Body of pancreas (tissue), 4 donors: Measurements from ENCODE around the gene SIM2. TPM values are rescaled to one million over a fixed set of nuclear protein-coding genes. Genes with fewer than 3 reads are reported as not detected.

ENCODE experiments used
- ATAC-seq: fragments of 150-250 bp; one replicate; pipeline ENCODE4 v1.9.1; 2016
- DNase-seq, 4 donors: peaks; one replicate each; pipeline ENCODE4 v3.0.0-alpha.2; 2019
- H3K27ac ChIP-seq, 4 donors: fragments of 200-600 bp; sonication (generic); 1 replicate in 3 of 4; 2 replicates in 1 of 4; pipeline versions ENCODE4 v1.5.1 to v1.6.1; 2016 to 2019; ENCODE audit warnings: mild to moderate bottlenecking in 1 of 4, mixed read lengths in 1 of 4, moderate library complexity in 1 of 4
- H3K27me3 ChIP-seq, 2 donors: fragments of 200-600 bp; sonication (generic); one replicate each; pipeline ENCODE4 v1.6.0; 2016; ENCODE audit warnings: mild to moderate bottlenecking in 1 of 2
- H3K36me3 ChIP-seq, 2 donors: fragments of 200-600 bp; sonication (generic); replicated peaks in 1 of 2; 2 replicates each; pipeline ENCODE4 v1.5.1; 2016; ENCODE audit warnings: low read depth in 2 of 2; ENCODE audit not compliant: insufficient read depth in 1 of 2
- H3K4me1 ChIP-seq: fragments of 200-600 bp; sonication (generic); one replicate; pipeline ENCODE4 v1.6.0; 2016
- H3K4me3 ChIP-seq, 2 donors: fragments of 200-600 bp; sonication (generic); 1 replicate in 1 of 2; 2 replicates in 1 of 2; pipeline ENCODE4 v1.5.1; 2016 to 2019
- H3K9me3 ChIP-seq, 3 donors: fragments of 200-600 bp; sonication (generic); 1 replicate in 2 of 3; 2 replicates in 1 of 3; pipeline ENCODE4 v1.5.1; 2016
- POLR2A ChIP-seq, 3 donors: fragments of 450-650 bp; IDR thresholded peaks; one replicate each; pipeline ENCODE4 v1.6.1; 2016; ENCODE audit warnings: antibody characterized with exemption in 3 of 3, mild to moderate bottlenecking in 2 of 3
- WGBS, 2 donors: methylation state at CpG; one replicate each; pipeline ENCODE4 v1.1.5; 2017; 5-methylcytosine and 5-hydroxymethylcytosine counted together
- intact Hi-C: fragments of 100-400 bp; cut with DNase I; formaldehyde crosslinking; loops from one replicate; pipeline ENCODE4 v1.15.1; 2023
- total RNA-seq, 2 donors: library from RNA; depleted of rRNA; stranded (reverse); fragments of >200 nt; gene quantifications; one replicate each; pipeline ENCODE4 v1.1.0, GENCODE V29; 2016
- TF ChIP-seq, protein P1 (sequence below), 7 experiments: fragments of 450-650 bp in 4 of 7; fragments of 200-600 bp in 3 of 7; sonication (generic) in 3 of 7; IDR thresholded peaks; one replicate each; pipeline ENCODE4 v1.5.1; 2016 to 2019; ENCODE audit warnings: antibody characterized with exemption in 7 of 7

Gene SIM2
- total RNA-seq, 2 donors from 2014 or later = 0.26 TPM; not detected in 1

DNA sequence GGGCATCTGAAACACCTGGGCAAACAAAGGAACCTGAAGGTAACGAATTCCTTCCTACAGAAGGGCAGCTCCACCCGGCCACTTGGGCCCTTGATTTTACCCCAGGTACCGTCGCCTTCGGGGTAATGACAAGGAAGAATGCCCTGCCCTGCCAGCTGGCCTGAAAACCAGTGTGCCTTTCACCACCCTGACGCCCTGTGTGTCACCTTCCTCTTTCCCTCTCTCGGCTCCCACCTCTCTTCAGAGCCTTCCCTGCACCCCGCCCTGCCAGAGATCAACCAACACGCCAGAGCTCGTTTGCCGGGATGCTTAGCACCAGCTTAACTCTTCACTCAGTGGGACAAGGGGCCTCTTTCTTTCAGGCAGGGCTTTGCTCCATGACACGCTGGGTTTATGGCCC, 86.0 kb downstream of the SIM2 start:
- no peaks in the 10 kb centered on the region for H3K9me3 ChIP-seq
- WGBS, 2 donors = 93 to 97% methylated on average over 12 of the region's 12 CpGs
- H3K4me1 ChIP-seq = no peaks in the 10 kb centered on the region
- TF ChIP-seq, protein P1, sequence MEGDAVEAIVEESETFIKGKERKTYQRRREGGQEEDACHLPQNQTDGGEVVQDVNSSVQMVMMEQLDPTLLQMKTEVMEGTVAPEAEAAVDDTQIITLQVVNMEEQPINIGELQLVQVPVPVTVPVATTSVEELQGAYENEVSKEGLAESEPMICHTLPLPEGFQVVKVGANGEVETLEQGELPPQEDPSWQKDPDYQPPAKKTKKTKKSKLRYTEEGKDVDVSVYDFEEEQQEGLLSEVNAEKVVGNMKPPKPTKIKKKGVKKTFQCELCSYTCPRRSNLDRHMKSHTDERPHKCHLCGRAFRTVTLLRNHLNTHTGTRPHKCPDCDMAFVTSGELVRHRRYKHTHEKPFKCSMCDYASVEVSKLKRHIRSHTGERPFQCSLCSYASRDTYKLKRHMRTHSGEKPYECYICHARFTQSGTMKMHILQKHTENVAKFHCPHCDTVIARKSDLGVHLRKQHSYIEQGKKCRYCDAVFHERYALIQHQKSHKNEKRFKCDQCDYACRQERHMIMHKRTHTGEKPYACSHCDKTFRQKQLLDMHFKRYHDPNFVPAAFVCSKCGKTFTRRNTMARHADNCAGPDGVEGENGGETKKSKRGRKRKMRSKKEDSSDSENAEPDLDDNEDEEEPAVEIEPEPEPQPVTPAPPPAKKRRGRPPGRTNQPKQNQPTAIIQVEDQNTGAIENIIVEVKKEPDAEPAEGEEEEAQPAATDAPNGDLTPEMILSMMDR (IDR thresholded peaks at IDR 0.05) = no peak
- TF ChIP-seq POLR2A (IDR thresholded peaks at IDR 0.05) = no peak
- no peak overlapping the region for H3K4me3 ChIP-seq
- H3K36me3 ChIP-seq = no peaks in the 10 kb centered on the region
- intact Hi-C loops = no loop called here
- H3K27me3 ChIP-seq = no peaks in the 10 kb centered on the region
- no peak for DNase-seq
- H3K27ac ChIP-seq = no peak overlapping the region
- ATAC-seq = no peak

DNA sequence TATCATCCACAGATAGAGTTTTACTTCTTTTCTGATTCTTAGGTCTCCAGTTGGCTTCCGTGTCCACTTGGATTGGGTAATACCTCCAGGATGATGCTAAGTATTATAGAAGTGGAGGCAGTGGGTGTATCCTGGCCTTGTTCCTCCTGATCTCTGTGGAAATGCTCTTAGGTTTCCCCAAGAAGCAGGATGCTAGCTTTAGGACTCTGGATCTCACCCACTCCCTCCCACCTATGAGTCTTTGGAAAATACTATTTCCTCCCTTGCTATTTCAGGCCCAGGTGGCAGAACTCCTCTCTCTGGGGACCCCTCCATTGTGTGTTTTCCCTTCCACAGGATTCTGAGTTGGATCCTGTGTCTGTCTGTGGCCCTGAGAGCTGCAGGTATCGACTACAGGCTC, 86.7 kb downstream of the SIM2 start:
- ATAC-seq (no peak), DNase-seq (no peak)
- TF ChIP-seq, protein P1 (IDR thresholded peaks at IDR 0.05) = no peak
- no peak for TF ChIP-seq POLR2A (IDR thresholded peaks at IDR 0.05)
- no peaks in the 10 kb centered on the region for H3K36me3 ChIP-seq
- H3K27me3 ChIP-seq = no peaks in the 10 kb centered on the region
- intact Hi-C loops = no loop called here
- H3K27ac ChIP-seq = no peak overlapping the region
- no peak overlapping the region for H3K4me3 ChIP-seq
- 86 to 93% methylated on average over 1 to 2 of the region's 2 CpGs for WGBS, 2 donors
- H3K4me1 ChIP-seq = no peaks in the 10 kb centered on the region
- no peaks in the 10 kb centered on the region for H3K9me3 ChIP-seq

DNA sequence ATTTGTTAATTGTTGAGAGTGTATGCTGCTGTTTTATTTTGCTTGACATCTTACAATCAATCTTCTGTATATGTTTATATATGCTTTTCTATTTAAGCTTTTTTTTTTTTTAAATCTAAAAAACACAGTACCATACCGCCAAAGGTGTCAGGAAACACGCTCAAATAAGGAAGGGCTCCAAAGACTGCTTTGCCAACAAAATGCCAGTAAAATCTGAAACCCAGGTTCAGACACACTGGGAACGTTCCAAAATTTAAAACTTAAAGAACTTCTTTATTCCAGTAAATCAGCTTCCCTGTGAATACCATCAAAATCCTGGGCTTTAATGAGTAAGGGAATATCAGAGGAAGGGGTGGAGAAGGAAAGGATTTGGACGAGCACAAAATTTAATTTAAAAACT, 87.3 kb downstream of the SIM2 start:
- no peaks in the 10 kb centered on the region for H3K27me3 ChIP-seq
- no peak overlapping the region for H3K27ac ChIP-seq
- no peaks in the 10 kb centered on the region for H3K36me3 ChIP-seq
- WGBS, 2 donors = 88 to 91% methylated on average over 4 of the region's 4 CpGs
- no peak overlapping the region for H3K4me3 ChIP-seq
- no peaks in the 10 kb centered on the region for H3K9me3 ChIP-seq
- no peak for TF ChIP-seq POLR2A (IDR thresholded peaks at IDR 0.05)
- TF ChIP-seq, protein P1 (IDR thresholded peaks at IDR 0.05) = no peak
- intact Hi-C loops = no loop called here
- DNase-seq = no peak
- no peak for ATAC-seq
- no peaks in the 10 kb centered on the region for H3K4me1 ChIP-seq

DNA sequence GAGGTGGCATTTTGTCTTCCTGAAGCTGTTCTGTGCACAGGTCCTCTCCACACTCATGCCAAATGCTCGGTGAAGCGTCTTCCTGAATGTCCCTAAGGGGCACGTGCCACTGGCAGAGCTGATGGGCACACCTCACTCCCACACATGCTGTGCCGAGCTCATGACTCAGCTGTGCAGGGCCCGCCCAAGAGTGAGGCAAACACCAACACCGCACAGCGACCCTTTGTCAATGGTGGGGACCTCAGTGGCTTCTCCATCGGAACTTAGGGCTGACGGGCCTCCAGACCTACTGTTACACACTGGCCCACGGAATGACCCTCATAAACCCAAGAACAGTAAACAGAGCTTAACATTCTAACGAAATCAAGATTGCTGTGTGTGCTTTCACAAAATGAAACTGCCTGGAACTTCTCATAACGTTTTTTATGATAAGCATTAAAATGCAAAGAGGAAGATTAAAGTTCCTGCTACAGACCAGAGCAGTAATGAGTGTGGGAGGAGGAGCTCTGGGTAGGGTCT, 89.3 kb downstream of the SIM2 start:
- no peak for TF ChIP-seq POLR2A (IDR thresholded peaks at IDR 0.05)
- TF ChIP-seq, protein P1 (IDR thresholded peaks at IDR 0.05) = no peak
- Histone ChIP-seq H3K4me1 (no peaks in the 10 kb centered on the region), H3K4me3 (no peak overlapping the region), H3K27ac (no peak overlapping the region), H3K9me3 (no peaks in the 10 kb centered on the region), H3K27me3 (no peaks in the 10 kb centered on the region), H3K36me3 (no peaks in the 10 kb centered on the region)
- intact Hi-C loops = no loop called here
- 78 to 86% methylated on average over 11 to 12 of the region's 12 CpGs for WGBS, 2 donors
- DNase-seq (no peak), ATAC-seq (no peak)

DNA sequence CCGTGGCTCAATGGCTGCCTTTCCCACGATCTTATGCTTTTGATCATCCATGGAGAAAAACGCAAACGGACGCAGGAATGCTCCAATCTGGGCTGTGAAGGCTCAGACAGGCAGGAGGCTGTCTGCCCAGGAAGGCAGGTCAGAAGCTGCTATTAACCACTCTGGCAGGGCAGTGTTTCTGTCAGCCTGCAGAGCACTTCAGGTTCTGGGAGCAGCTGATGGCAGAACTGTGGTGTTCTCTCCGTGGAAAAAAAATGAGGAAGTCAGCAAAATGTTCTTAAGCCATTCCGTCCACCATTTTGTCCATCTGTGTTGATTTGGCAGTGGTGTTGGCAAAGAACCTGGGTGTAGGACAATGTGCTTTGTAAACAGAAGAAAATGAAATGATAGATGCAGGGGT, 91.7 kb downstream of the SIM2 start:
- ATAC-seq (no peak), DNase-seq (no peak)
- Histone ChIP-seq H3K4me3 (no peak overlapping the region), H3K36me3 (no peaks in the 10 kb centered on the region), H3K4me1 (no peaks in the 10 kb centered on the region), H3K27ac (peak overlapping the region in 1 of 4 donors; percentile 31), H3K9me3 (no peaks in the 10 kb centered on the region), H3K27me3 (no peaks in the 10 kb centered on the region)
- intact Hi-C loops = no loop called here
- WGBS, 2 donors = 64 to 73% methylated on average over 7 of the region's 7 CpGs
- TF ChIP-seq, protein P1 (IDR thresholded peaks at IDR 0.05) = no peak
- TF ChIP-seq POLR2A (IDR thresholded peaks at IDR 0.05) = no peak
